ENCODE data around the gene CRHR1.

The CRHR1 gene

GRCh38 chr17:45828171-45828570, 44.1 kb downstream of the CRHR1 start:
- Histone ChIP-seq H3K27me3 (ENCODE audit: control insufficient read depth in 1 of 2, insufficient read depth in 2 of 2, low read length in 2 of 2) (peaks cover 0 to 17% of the 10 kb centered on the region in 2 donors), H3K9ac (ENCODE audit: low read length) (no peak overlapping the region), H3K36me3 (ENCODE audit: insufficient read depth, low read length) (no peaks in the 10 kb centered on the region), H3K4me1 (ENCODE audit: insufficient read depth, low read length) (no peaks in the 10 kb centered on the region), H3K9me3 (ENCODE audit: low read length) (no peaks in the 10 kb centered on the region), H3K4me3 (ENCODE audit: low read depth in 1 of 2, low read length in 2 of 2) (no peak overlapping the region), H3K27ac (ENCODE audit: low read depth, low read length) (no peak overlapping the region)

- no peaks in the 10 kb centered on the region for H3K9me3 ChIP-seq (ENCODE audit: low read length)
- no peak overlapping the region for H3K27ac ChIP-seq (ENCODE audit: low read depth, low read length)
- H3K27me3 ChIP-seq (ENCODE audit: control insufficient read depth in 1 of 2, insufficient read depth in 2 of 2, low read length in 2 of 2): peaks cover 0 to 20% of the 10 kb centered on the region in 2 donors
- no peaks in the 10 kb centered on the region for H3K4me1 ChIP-seq (ENCODE audit: insufficient read depth, low read length)
- no peak overlapping the region for H3K4me3 ChIP-seq (ENCODE audit: low read depth in 1 of 2, low read length in 2 of 2)
- H3K9ac ChIP-seq (ENCODE audit: low read length): no peak overlapping the region
- no peaks in the 10 kb centered on the region for H3K36me3 ChIP-seq (ENCODE audit: insufficient read depth, low read length)
Measured at GRCh38 chr17:45828582-45829133, 44.5 kb downstream of the CRHR1 start.

- H3K9ac ChIP-seq (ENCODE audit: low read length): no peak overlapping the region
- H3K36me3 ChIP-seq (ENCODE audit: insufficient read depth, low read length): no peaks in the 10 kb centered on the region
- no peaks in the 10 kb centered on the region for H3K4me1 ChIP-seq (ENCODE audit: insufficient read depth, low read length)
- no peaks in the 10 kb centered on the region for H3K9me3 ChIP-seq (ENCODE audit: low read length)
- H3K27me3 ChIP-seq (ENCODE audit: control insufficient read depth in 1 of 2, insufficient read depth in 2 of 2, low read length in 2 of 2): peaks cover 0 to 19% of the 10 kb centered on the region in 2 donors
- no peak overlapping the region for H3K4me3 ChIP-seq (ENCODE audit: low read depth in 1 of 2, low read length in 2 of 2)
- H3K27ac ChIP-seq (ENCODE audit: low read depth, low read length): no peak overlapping the region
Measured at GRCh38 chr17:45833920-45834319, 49.8 kb downstream of the CRHR1 start.

GRCh38 chr17:45834471-45835396, 50.6 kb downstream of the CRHR1 start:
- Histone ChIP-seq H3K27me3 (ENCODE audit: control insufficient read depth in 1 of 2, insufficient read depth in 2 of 2, low read length in 2 of 2) (peaks cover 0 to 15% of the 10 kb centered on the region in 2 donors), H3K9ac (ENCODE audit: low read length) (no peak overlapping the region), H3K4me3 (ENCODE audit: low read depth in 1 of 2, low read length in 2 of 2) (no peak overlapping the region), H3K9me3 (ENCODE audit: low read length) (no peaks in the 10 kb centered on the region), H3K36me3 (ENCODE audit: insufficient read depth, low read length) (no peaks in the 10 kb centered on the region), H3K4me1 (ENCODE audit: insufficient read depth, low read length) (no peaks in the 10 kb centered on the region), H3K27ac (ENCODE audit: low read depth, low read length) (no peak overlapping the region)

- no peaks in the 10 kb centered on the region for H3K4me1 ChIP-seq (ENCODE audit: insufficient read depth, low read length)
- H3K9me3 ChIP-seq (ENCODE audit: low read length): no peaks in the 10 kb centered on the region
- no peak overlapping the region for H3K4me3 ChIP-seq (ENCODE audit: low read depth in 1 of 2, low read length in 2 of 2)
- H3K36me3 ChIP-seq (ENCODE audit: insufficient read depth, low read length): no peaks in the 10 kb centered on the region
- H3K27ac ChIP-seq (ENCODE audit: low read depth, low read length): no peak overlapping the region
- peaks cover 0 to 15% of the 10 kb centered on the region in 2 donors for H3K27me3 ChIP-seq (ENCODE audit: control insufficient read depth in 1 of 2, insufficient read depth in 2 of 2, low read length in 2 of 2)
- no peak overlapping the region for H3K9ac ChIP-seq (ENCODE audit: low read length)
Measured at GRCh38 chr17:45835481-45835880, 51.4 kb downstream of the CRHR1 start.

GRCh38 chr17:45836047-45837044, 52.2 kb downstream of the CRHR1 start:
- Histone ChIP-seq H3K9me3 (ENCODE audit: low read length) (no peaks in the 10 kb centered on the region), H3K27ac (ENCODE audit: low read depth, low read length) (no peak overlapping the region), H3K27me3 (ENCODE audit: control insufficient read depth in 1 of 2, insufficient read depth in 2 of 2, low read length in 2 of 2) (peaks cover 0 to 15% of the 10 kb centered on the region in 2 donors), H3K9ac (ENCODE audit: low read length) (no peak overlapping the region), H3K36me3 (ENCODE audit: insufficient read depth, low read length) (no peaks in the 10 kb centered on the region), H3K4me3 (ENCODE audit: low read depth in 1 of 2, low read length in 2 of 2) (no peak overlapping the region), H3K4me1 (ENCODE audit: insufficient read depth, low read length) (no peaks in the 10 kb centered on the region)

GRCh38 chr17:45837187-45837586, 53.1 kb downstream of the CRHR1 start:
- no peak overlapping the region for H3K27ac ChIP-seq (ENCODE audit: low read depth, low read length)
- no peak overlapping the region for H3K9ac ChIP-seq (ENCODE audit: low read length)
- no peaks in the 10 kb centered on the region for H3K36me3 ChIP-seq (ENCODE audit: insufficient read depth, low read length)
- H3K4me1 ChIP-seq (ENCODE audit: insufficient read depth, low read length): no peaks in the 10 kb centered on the region
- no peaks in the 10 kb centered on the region for H3K9me3 ChIP-seq (ENCODE audit: low read length)
- H3K4me3 ChIP-seq (ENCODE audit: low read depth in 1 of 2, low read length in 2 of 2): no peak overlapping the region
- H3K27me3 ChIP-seq (ENCODE audit: control insufficient read depth in 1 of 2, insufficient read depth in 2 of 2, low read length in 2 of 2): peaks cover 0 to 15% of the 10 kb centered on the region in 2 donors

GRCh38 chr17:45837603-45838002, 53.5 kb downstream of the CRHR1 start:
- Histone ChIP-seq H3K27ac (ENCODE audit: low read depth, low read length) (no peak overlapping the region), H3K9ac (ENCODE audit: low read length) (no peak overlapping the region), H3K9me3 (ENCODE audit: low read length) (no peaks in the 10 kb centered on the region), H3K27me3 (ENCODE audit: control insufficient read depth in 1 of 2, insufficient read depth in 2 of 2, low read length in 2 of 2) (peaks cover 0 to 13% of the 10 kb centered on the region in 2 donors), H3K36me3 (ENCODE audit: insufficient read depth, low read length) (no peaks in the 10 kb centered on the region), H3K4me3 (ENCODE audit: low read depth in 1 of 2, low read length in 2 of 2) (no peak overlapping the region), H3K4me1 (ENCODE audit: insufficient read depth, low read length) (no peaks in the 10 kb centered on the region)

GRCh38 chr17:45838751-45839295, 54.7 kb downstream of the CRHR1 start:
- Histone ChIP-seq H3K36me3 (ENCODE audit: insufficient read depth, low read length) (no peaks in the 10 kb centered on the region), H3K27me3 (ENCODE audit: control insufficient read depth in 1 of 2, insufficient read depth in 2 of 2, low read length in 2 of 2) (peaks cover 0 to 4% of the 10 kb centered on the region in 2 donors)

GRCh38 chr17:45839442-45839841, 55.3 kb downstream of the CRHR1 start:
- Histone ChIP-seq H3K27me3 (ENCODE audit: control insufficient read depth in 1 of 2, insufficient read depth in 2 of 2, low read length in 2 of 2) (peaks cover 0 to 4% of the 10 kb centered on the region in 2 donors), H3K4me3 (ENCODE audit: low read depth in 1 of 2, low read length in 2 of 2) (no peak overlapping the region), H3K9me3 (ENCODE audit: low read length) (no peaks in the 10 kb centered on the region), H3K9ac (ENCODE audit: low read length) (no peak overlapping the region), H3K4me1 (ENCODE audit: insufficient read depth, low read length) (no peaks in the 10 kb centered on the region), H3K27ac (ENCODE audit: low read depth, low read length) (no peak overlapping the region), H3K36me3 (ENCODE audit: insufficient read depth, low read length) (no peaks in the 10 kb centered on the region)

More at GRCh38 chr17:45838751-45839295, 54.7 kb downstream of the CRHR1 start:
- Histone ChIP-seq H3K4me1 (ENCODE audit: insufficient read depth, low read length) (no peaks in the 10 kb centered on the region), H3K9me3 (ENCODE audit: low read length) (no peaks in the 10 kb centered on the region), H3K27ac (ENCODE audit: low read depth, low read length) (no peak overlapping the region), H3K9ac (ENCODE audit: low read length) (no peak overlapping the region), H3K4me3 (ENCODE audit: low read depth in 1 of 2, low read length in 2 of 2) (no peak overlapping the region)

- H3K9me3 ChIP-seq (ENCODE audit: low read length): no peaks in the 10 kb centered on the region
Measured at GRCh38 chr17:45841186-45841585, 57.1 kb downstream of the CRHR1 start.

More at GRCh38 chr17:45841186-45841585, 57.1 kb downstream of the CRHR1 start:
- Histone ChIP-seq H3K36me3 (ENCODE audit: insufficient read depth, low read length) (no peaks in the 10 kb centered on the region), H3K27me3 (ENCODE audit: control insufficient read depth in 1 of 2, insufficient read depth in 2 of 2, low read length in 2 of 2) (peaks cover 0 to 4% of the 10 kb centered on the region in 2 donors), H3K4me3 (ENCODE audit: low read depth in 1 of 2, low read length in 2 of 2) (no peak overlapping the region), H3K9ac (ENCODE audit: low read length) (no peak overlapping the region), H3K27ac (ENCODE audit: low read depth, low read length) (no peak overlapping the region), H3K4me1 (ENCODE audit: insufficient read depth, low read length) (no peaks in the 10 kb centered on the region)

Measured in muscle layer of colon (tissue), 2 donors.